A549 (cell line): ENCODE results near the gene THRA. TPM values are rescaled to one million over a fixed set of nuclear protein-coding genes. Genes with fewer than 3 reads are reported as not detected.
A peak's percentile ranks its signal among the peaks of the same experiment; 100 is the strongest.

ENCODE experiments used
- ATAC-seq, 2 experiments: fragments of 200-7000 bp in 1 of 2; fragments of >200 bp in 1 of 2; cut with Nextera tagmentation in 1 of 2; cut with Tn5 transposase in 1 of 2; 3 replicates each; pipeline versions ENCODE4 v1.8.0 to v1.9.1; 2018 to 2020; ENCODE audit warnings: mild to moderate bottlenecking in 1 of 2, moderate library complexity in 1 of 2
- CTCF ChIA-PET: fragments of 300-600 bp; sonication (Branson Sonifier 250); formaldehyde crosslinking; extraction: SDS; loops from one replicate; lab custom pipeline; 2021; ENCODE audit warnings: antibody characterized with exemption, inconsistent platforms; lab: Yijun Ruan, JAX
- POLR2A ChIA-PET: fragments of 350-600 bp; formaldehyde crosslinking; extraction: SDS; loops from one replicate; lab custom pipeline; 2021; ENCODE audit warnings: antibody characterized with exemption, inconsistent platforms; lab: Yijun Ruan, JAX
- DNase-seq, 2 experiments: peaks; one replicate each; pipeline versions ENCODE4 v3.0.0 to v3.0.0-alpha.2; 2011 to 2016; ENCODE audit warnings: low read depth in 1 of 2, low spot score in 1 of 2
- FAIRE-seq: peaks from 2 replicates; lab custom pipeline; 2011; peaks lifted over from hg19 to GRCh38; lab: Jason Lieb, UNC
- H3K27ac ChIP-seq, 2 experiments: fragments of >200 bp; sonication (Bioruptor Twin); formaldehyde crosslinking; 3 replicates each; pipeline ENCODE4 v1.5.1; 2016 to 2017
- H3K4me1 ChIP-seq: fragments of >200 bp; sonication (Bioruptor Twin); formaldehyde crosslinking; 3 replicates; pipeline ENCODE4 v1.6.1; 2016
- H3K4me2 ChIP-seq: fragments of >200 bp; sonication (Bioruptor Twin); formaldehyde crosslinking; 3 replicates; pipeline ENCODE4 v1.6.1; 2016
- H3K4me3 ChIP-seq: fragments of >200 bp; sonication (Bioruptor Twin); formaldehyde crosslinking; 3 replicates; pipeline ENCODE4 v1.5.1; 2016
- H3K9me3 ChIP-seq: fragments of >200 bp; sonication (Bioruptor Twin); formaldehyde crosslinking; 3 replicates; pipeline ENCODE4 v1.6.1; 2016
- BCL3 ChIP-seq: fragments of >200 bp; sonication (Bioruptor Twin); formaldehyde crosslinking; IDR thresholded peaks from 3 replicates; pipeline ENCODE4 v1.6.1; 2016
- BHLHE40 ChIP-seq: IDR thresholded peaks from 2 replicates; pipeline ENCODE4 v1.6.1; 2012; ENCODE audit warnings: low read depth, low read length, inconsistent platforms
- CBX2 ChIP-seq: fragments of 200-600 bp; sonication (generic); IDR thresholded peaks from 2 replicates; pipeline ENCODE4 v1.6.1; 2016; ENCODE audit warnings: low read depth, mild to moderate bottlenecking, borderline replicate concordance
- CHD4 ChIP-seq: fragments of 200-600 bp; sonication (generic); IDR thresholded peaks from 2 replicates; pipeline ENCODE4 v1.6.1; 2016; ENCODE audit warnings: antibody characterized with exemption, mild to moderate bottlenecking, borderline replicate concordance
- ESRRA ChIP-seq: fragments of 150-350 bp; IDR thresholded peaks from 2 replicates; pipeline ENCODE4 v1.6.1; 2014; ENCODE audit warnings: mild to moderate bottlenecking, low read length, borderline replicate concordance
- FOXS1 ChIP-seq: fragments of 250-450 bp; sonication (Bioruptor Pico); IDR thresholded peaks from 2 replicates; pipeline ENCODE4 v1.5.0; 2020; ENCODE audit warnings: mild to moderate bottlenecking, moderate library complexity
- HEYL ChIP-seq: fragments of 250-450 bp; sonication (Bioruptor Pico); IDR thresholded peaks from 2 replicates; pipeline ENCODE4 v1.8.0; 2021; ENCODE audit warnings: mild to moderate bottlenecking, moderate library complexity
- HMGXB4 ChIP-seq: fragments of 250-450 bp; sonication (Bioruptor Pico); IDR thresholded peaks from 2 replicates; pipeline ENCODE4 v1.5.0; 2021; ENCODE audit warnings: mild to moderate bottlenecking, moderate library complexity, borderline replicate concordance
- JUN ChIP-seq, 2 experiments: fragments of >200 bp; sonication (Bioruptor Twin); formaldehyde crosslinking; IDR thresholded peaks; 2 replicates in 1 of 2; 3 replicates in 1 of 2; pipeline ENCODE4 v1.6.1; 2016 to 2017
- MAZ ChIP-seq: fragments of 150-350 bp; IDR thresholded peaks from 2 replicates; pipeline ENCODE4 v1.6.1; 2014; ENCODE audit warnings: antibody characterized with exemption, low read depth, low read length, borderline replicate concordance
- NFE2L2 ChIP-seq: fragments of 150-350 bp; conservative IDR thresholded peaks from 2 replicates; pipeline ENCODE4 v1.6.1; 2014; ENCODE audit warnings: low read length
- NPAS2 ChIP-seq: fragments of 250-450 bp; sonication (Bioruptor Pico); IDR thresholded peaks from 2 replicates; pipeline ENCODE4 v1.8.0; 2022; ENCODE audit warnings: mild to moderate bottlenecking, moderate library complexity, borderline replicate concordance
- POLR2A ChIP-seq: IDR thresholded peaks from 2 replicates; pipeline ENCODE4 v1.6.1; 2012; ENCODE audit warnings: mild to moderate bottlenecking, low read length
- REST ChIP-seq: fragments of 200-600 bp; sonication (generic); IDR thresholded peaks from 2 replicates; pipeline ENCODE4 v1.6.1; 2016; ENCODE audit warnings: antibody characterized with exemption, mild to moderate bottlenecking, moderate library complexity
- RFX5 ChIP-seq: fragments of 450-650 bp; IDR thresholded peaks from 2 replicates; pipeline ENCODE4 v1.7.1; 2014; ENCODE audit warnings: antibody characterized with exemption, mild to moderate bottlenecking, moderate library complexity
- ZC3H11A ChIP-seq: fragments of 450-650 bp; IDR thresholded peaks from 2 replicates; pipeline ENCODE4 v1.6.1; 2014; ENCODE audit warnings: antibody characterized with exemption, mild to moderate bottlenecking
- ZSCAN20 ChIP-seq: fragments of 250-450 bp; sonication (Bioruptor Pico); IDR thresholded peaks from 2 replicates; pipeline ENCODE4 v1.8.0; 2022; ENCODE audit warnings: mild to moderate bottlenecking, moderate library complexity
- WGBS: methylation state at CpG from one replicate; pipeline ENCODE4 v1.1.6; 2017; ENCODE audit errors: missing lambda C conversion rate; 5-methylcytosine and 5-hydroxymethylcytosine counted together
- polyA plus RNA-seq, 4 experiments: library from polyadenylated mRNA; depleted of rRNA in 3 of 4; stranded (reverse); fragments of >200 nt; fragmentation: RNase III in 1 of 4; extraction: RNeasy Plus Mini Kit Qiagen cat#74134 plus additional on column Dnase treatment in 1 of 4; gene quantifications; 2 replicates in 3 of 4; 3 replicates in 1 of 4; pipeline ENCODE4 v1.2.3, GENCODE V29; 2011 to 2017

The THRA gene
- polyA plus RNA-seq, 2 of the 4 experiments (the other 2 are of a cell fraction), result 20.1 to 22.5 TPM

- TF ChIP-seq REST, result no peak
These were observed 37.9 kb upstream of the THRA start (continued) for GRCh38 chr17:40024901-40025300.

- ATAC-seq, result no peak
- ChIA-PET POLR2A (interaction anchor here (1.1 kb wide), 1 partner anchor 45 kb away, joined by 3 read pairs; the partner anchor contains the start of gene PSMD3), CTCF (interaction anchor here (0.6 to 23.2 kb wide), 24 partner anchors 14 to 1756 kb away, joined by 3 to 625 read pairs (median 12); partner anchors contain the start of genes CSF3, GSDMA, MED24 and THRA)
- FAIRE-seq, result no peak
- DNase-seq, result no peak
- no peak overlapping the region for H3K4me2 ChIP-seq
- peak overlapping the region in 1 of 2 experiments; percentile 9; a peak in 1 of 6 replicates for H3K27ac ChIP-seq
- H3K4me1 ChIP-seq, result peaks cover 37% of the 10 kb centered on the region
- no peak overlapping the region for H3K4me3 ChIP-seq
- WGBS, result 93% methylated on average over 2 of the region's 2 CpGs
- TF ChIP-seq FOXS1 (CRISPR knock-in tag), result no peak
- no peak for TF ChIP-seq HMGXB4 (CRISPR knock-in tag)
- no peak for TF ChIP-seq CBX2
- TF ChIP-seq NPAS2 (CRISPR knock-in tag), result no peak
- TF ChIP-seq ZC3H11A, result no peak
- no peak for TF ChIP-seq BCL3
- no peak for TF ChIP-seq MAZ
- TF ChIP-seq HEYL, result no peak
- TF ChIP-seq NFE2L2, result no peak
- no peak for TF ChIP-seq ZSCAN20 (CRISPR knock-in tag)
- no peak for TF ChIP-seq CHD4
- no peak for TF ChIP-seq POLR2A
- TF ChIP-seq JUN (IDR thresholded peaks at IDR 0.05), result no peak
- no peak for TF ChIP-seq RFX5
- no peak for TF ChIP-seq BHLHE40
- TF ChIP-seq ESRRA, result no peak
- TF ChIP-seq, all 56 proteins: peak for 0
- H3K9me3 ChIP-seq, result no peaks in the 10 kb centered on the region
These were observed 37.2 kb upstream of the THRA start for GRCh38 chr17:40025559-40025958.
